Fibroblast of the aortic adventitia (primary cell): ENCODE results near the gene MEF2A. TPM values are rescaled to one million over a fixed set of nuclear protein-coding genes. Genes with fewer than 3 reads are reported as not detected.
A peak's percentile ranks its signal among the peaks of the same experiment; 100 is the strongest.

Experiments
- DNase-seq: peaks from one replicate; pipeline ENCODE4 v3.0.0-alpha.2; 2010; ENCODE audit warnings: low read depth
- H3K4me3 ChIP-seq: 2 replicates; pipeline ENCODE4 v1.5.1; 2011; ENCODE audit warnings: low read depth, mild to moderate bottlenecking, control low read depth, low read length, moderate library complexity
- CTCF ChIP-seq: IDR thresholded peaks from 2 replicates; pipeline ENCODE4 v1.5.1; 2011; ENCODE audit warnings: mild to moderate bottlenecking, low read length, control low read depth, inconsistent platforms; ENCODE audit not compliant: insufficient read depth
- total RNA-seq: library from RNA; depleted of rRNA; stranded (reverse); fragments of >200 nt; gene quantifications from 2 replicates; pipeline ENCODE4 v1.2.3, GENCODE V29; 2012; ENCODE audit warnings: low replicate concordance

Gene MEF2A
- total RNA-seq, 1 donor, result 95.1 TPM

GRCh38 chr15:99586121-99586520, 20.3 kb downstream of the MEF2A start:
- H3K4me3 ChIP-seq, result no peak overlapping the region
- no peak for DNase-seq
- TF ChIP-seq CTCF, result no peak

GRCh38 chr15:99589801-99590200, 24.0 kb downstream of the MEF2A start:
- no peak for DNase-seq
- no peak overlapping the region for H3K4me3 ChIP-seq
- TF ChIP-seq CTCF, result no peak

GRCh38 chr15:99590913-99591646, 25.3 kb downstream of the MEF2A start:
- DNase-seq, result no peak
- TF ChIP-seq CTCF, result no peak
- H3K4me3 ChIP-seq, result no peak overlapping the region

- TF ChIP-seq CTCF, result no peak
- DNase-seq, result peak; percentile 51
- H3K4me3 ChIP-seq, result no peak overlapping the region
These were observed 26.5 kb downstream of the MEF2A start for GRCh38 chr15:99592145-99592791.

- TF ChIP-seq CTCF, result no peak
- DNase-seq, result no peak
- H3K4me3 ChIP-seq, result no peak overlapping the region
These were observed 27.3 kb downstream of the MEF2A start for GRCh38 chr15:99593070-99593469.

GRCh38 chr15:99594916-99595315, 29.1 kb downstream of the MEF2A start:
- no peak for TF ChIP-seq CTCF
- DNase-seq, result no peak
- no peak overlapping the region for H3K4me3 ChIP-seq
